Neutrophil (primary cell): Measurements from ENCODE around the gene HOXD10.

ENCODE experiments used
- H3K27ac ChIP-seq: fragments of 200-600 bp; sonication (generic); 2 replicates; pipeline ENCODE4 v1.5.1; 2016; ENCODE audit warnings: mild to moderate bottlenecking, moderate library complexity
- H3K27me3 ChIP-seq: fragments of 200-600 bp; sonication (generic); 2 replicates; pipeline ENCODE4 v1.6.0; 2016; ENCODE audit warnings: mild to moderate bottlenecking
- H3K36me3 ChIP-seq: fragments of 200-600 bp; sonication (generic); 2 replicates; pipeline ENCODE4 v1.5.1; 2017
- H3K4me1 ChIP-seq, 2 experiments: fragments of 200-600 bp in 1 of 2; sonication (generic) in 1 of 2; 1 replicate in 1 of 2; 2 replicates in 1 of 2; pipeline versions ENCODE4 v1.5.1 to v1.6.1; 2013 to 2016; ENCODE audit warnings: low read depth in 1 of 2, low read length in 1 of 2, mild to moderate bottlenecking in 1 of 2, moderate library complexity in 1 of 2; ENCODE audit not compliant: control insufficient read depth in 1 of 2, insufficient read depth in 1 of 2
- H3K4me3 ChIP-seq, 2 experiments: fragments of 200-600 bp in 1 of 2; sonication (generic) in 1 of 2; 1 replicate in 1 of 2; 2 replicates in 1 of 2; pipeline ENCODE4 v1.5.1; 2013 to 2016; ENCODE audit warnings: low read depth in 1 of 2, low read length in 1 of 2, mild to moderate bottlenecking in 1 of 2, moderate library complexity in 1 of 2
- H3K9me3 ChIP-seq: fragments of 200-600 bp; sonication (generic); 2 replicates; pipeline ENCODE4 v1.5.1; 2016
- TF ChIP-seq, protein P1 (sequence below): fragments of 200-600 bp; sonication (generic); IDR thresholded peaks from 2 replicates; pipeline ENCODE4 v1.5.1; 2016; ENCODE audit warnings: antibody characterized with exemption

HOXD10 gene

GRCh38 chr2:176157499-176158185 lies 41.1 kb downstream of the HOXD10 start:
- Histone ChIP-seq H3K9me3 (no peaks in the 10 kb centered on the region), H3K27me3 (peaks cover 100% of the 10 kb centered on the region), H3K4me1 (no peaks in the 10 kb centered on the region), H3K27ac (no peak overlapping the region), H3K36me3 (no peaks in the 10 kb centered on the region), H3K4me3 (no peak overlapping the region)
- TF ChIP-seq, protein P1, sequence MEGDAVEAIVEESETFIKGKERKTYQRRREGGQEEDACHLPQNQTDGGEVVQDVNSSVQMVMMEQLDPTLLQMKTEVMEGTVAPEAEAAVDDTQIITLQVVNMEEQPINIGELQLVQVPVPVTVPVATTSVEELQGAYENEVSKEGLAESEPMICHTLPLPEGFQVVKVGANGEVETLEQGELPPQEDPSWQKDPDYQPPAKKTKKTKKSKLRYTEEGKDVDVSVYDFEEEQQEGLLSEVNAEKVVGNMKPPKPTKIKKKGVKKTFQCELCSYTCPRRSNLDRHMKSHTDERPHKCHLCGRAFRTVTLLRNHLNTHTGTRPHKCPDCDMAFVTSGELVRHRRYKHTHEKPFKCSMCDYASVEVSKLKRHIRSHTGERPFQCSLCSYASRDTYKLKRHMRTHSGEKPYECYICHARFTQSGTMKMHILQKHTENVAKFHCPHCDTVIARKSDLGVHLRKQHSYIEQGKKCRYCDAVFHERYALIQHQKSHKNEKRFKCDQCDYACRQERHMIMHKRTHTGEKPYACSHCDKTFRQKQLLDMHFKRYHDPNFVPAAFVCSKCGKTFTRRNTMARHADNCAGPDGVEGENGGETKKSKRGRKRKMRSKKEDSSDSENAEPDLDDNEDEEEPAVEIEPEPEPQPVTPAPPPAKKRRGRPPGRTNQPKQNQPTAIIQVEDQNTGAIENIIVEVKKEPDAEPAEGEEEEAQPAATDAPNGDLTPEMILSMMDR = no peak

GRCh38 chr2:176158186-176158591 lies 41.6 kb downstream of the HOXD10 start:
- Histone ChIP-seq H3K27me3 (peaks cover 100% of the 10 kb centered on the region), H3K9me3 (no peaks in the 10 kb centered on the region)

DNA sequence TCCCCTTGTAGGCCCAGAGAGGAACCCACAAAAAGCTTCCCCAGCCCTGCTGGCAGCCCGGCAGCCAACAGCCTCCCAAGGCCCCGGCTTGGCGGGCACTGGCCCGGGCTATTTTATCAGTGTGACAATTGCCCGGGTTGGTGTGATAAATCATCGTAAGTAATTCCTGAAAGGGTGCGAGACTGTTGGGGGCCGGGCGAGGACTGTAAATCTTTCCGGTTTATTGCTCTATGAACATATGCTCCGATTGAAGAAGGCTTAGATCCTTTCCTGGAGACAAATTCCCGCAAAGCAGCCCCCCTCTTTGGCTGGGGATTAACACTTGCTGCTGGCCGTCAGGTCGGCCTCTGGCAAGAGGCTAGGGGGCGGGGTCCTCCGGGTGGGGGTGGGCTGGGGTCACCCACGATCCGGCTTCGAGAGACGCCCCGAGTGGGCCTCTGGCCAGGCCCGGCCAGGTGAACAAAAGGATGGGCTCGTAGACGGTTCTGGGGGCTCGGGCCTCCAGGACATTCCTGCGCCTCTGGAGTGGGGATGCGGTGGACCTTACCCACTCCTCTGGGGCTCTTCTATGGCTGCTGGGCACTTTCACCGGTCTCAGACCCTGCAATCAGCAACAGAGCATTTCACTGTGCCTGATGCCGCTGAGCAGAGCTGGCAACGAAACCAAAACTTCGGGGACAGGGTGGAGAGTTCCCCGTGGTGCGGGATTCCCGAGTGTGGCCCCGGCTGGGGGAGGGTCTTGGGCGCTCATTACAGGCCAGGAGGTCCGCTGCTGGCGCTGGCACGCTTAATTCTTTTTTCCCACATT lies 42.5 kb downstream of the HOXD10 start:
- Histone ChIP-seq H3K36me3 (no peaks in the 10 kb centered on the region), H3K27me3 (peaks cover 100% of the 10 kb centered on the region), H3K4me3 (no peak overlapping the region), H3K4me1 (no peaks in the 10 kb centered on the region), H3K27ac (no peak overlapping the region), H3K9me3 (no peaks in the 10 kb centered on the region)
- TF ChIP-seq, protein P1 = no peak

More at GRCh38 chr2:176158186-176158591, 41.6 kb downstream of the HOXD10 start:
- Histone ChIP-seq H3K36me3 (no peaks in the 10 kb centered on the region), H3K27ac (no peak overlapping the region), H3K4me3 (no peak overlapping the region), H3K4me1 (no peaks in the 10 kb centered on the region)
- TF ChIP-seq, protein P1 = no peak

GRCh38 chr2:176159663-176160250 lies 43.2 kb downstream of the HOXD10 start:
- Histone ChIP-seq H3K27me3 (peaks cover 100% of the 10 kb centered on the region), H3K9me3 (no peaks in the 10 kb centered on the region), H3K27ac (no peak overlapping the region), H3K36me3 (no peaks in the 10 kb centered on the region), H3K4me1 (peaks cover 0 to under 1% of the 10 kb centered on the region in 2 experiments), H3K4me3 (no peak overlapping the region)
- TF ChIP-seq, protein P1 = no peak

DNA sequence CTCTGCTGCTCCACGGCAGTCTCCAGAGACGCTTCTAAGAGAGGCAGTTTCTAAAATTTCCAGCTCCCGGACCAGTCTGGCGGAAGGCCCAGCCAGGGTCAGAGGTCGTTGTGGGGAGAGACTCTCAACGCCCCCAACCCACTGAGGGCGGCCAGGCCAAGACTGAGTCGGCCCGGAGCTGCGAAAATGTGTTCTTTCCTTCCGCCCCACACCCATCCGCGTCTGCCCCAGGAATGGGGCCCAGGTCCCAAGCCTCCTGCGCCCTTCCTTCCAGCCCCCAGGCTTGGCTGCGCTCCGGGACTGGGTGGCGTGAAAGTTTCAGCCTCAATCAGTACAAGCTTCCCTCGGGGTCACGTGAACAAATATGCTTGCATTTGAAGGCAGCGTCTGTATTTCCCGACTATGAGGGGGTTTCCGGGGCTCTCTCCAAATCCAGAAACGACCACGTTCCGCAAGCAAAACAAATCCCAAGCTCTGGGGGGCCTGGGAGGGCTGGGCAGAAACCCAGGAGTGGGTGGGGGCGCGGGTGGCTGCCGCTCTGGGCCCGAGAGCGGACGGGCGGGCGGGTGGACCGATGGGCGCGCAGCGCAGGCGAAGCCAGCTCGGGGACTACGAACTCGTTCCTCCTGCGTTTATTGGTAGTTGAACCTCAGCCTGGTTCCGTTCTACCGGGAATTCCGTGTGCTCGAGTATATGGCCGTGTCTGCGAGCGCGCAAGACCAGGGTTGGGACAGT lies 43.8 kb downstream of the HOXD10 start:
- TF ChIP-seq, protein P1 = no peak
- Histone ChIP-seq H3K9me3 (no peaks in the 10 kb centered on the region), H3K4me3 (no peak overlapping the region), H3K4me1 (peaks cover 3 to 7% of the 10 kb centered on the region in 2 experiments), H3K36me3 (no peaks in the 10 kb centered on the region), H3K27me3 (peaks cover 100% of the 10 kb centered on the region), H3K27ac (no peak overlapping the region)
